ENCODE measurements around the gene ZFAND4.
"Not testable (repeated sequence)": the region's sequence is repeated elsewhere in the genome, so short reads cannot be mapped to it uniquely, and the experiment has no call there.

Gene ZFAND4

DNA sequence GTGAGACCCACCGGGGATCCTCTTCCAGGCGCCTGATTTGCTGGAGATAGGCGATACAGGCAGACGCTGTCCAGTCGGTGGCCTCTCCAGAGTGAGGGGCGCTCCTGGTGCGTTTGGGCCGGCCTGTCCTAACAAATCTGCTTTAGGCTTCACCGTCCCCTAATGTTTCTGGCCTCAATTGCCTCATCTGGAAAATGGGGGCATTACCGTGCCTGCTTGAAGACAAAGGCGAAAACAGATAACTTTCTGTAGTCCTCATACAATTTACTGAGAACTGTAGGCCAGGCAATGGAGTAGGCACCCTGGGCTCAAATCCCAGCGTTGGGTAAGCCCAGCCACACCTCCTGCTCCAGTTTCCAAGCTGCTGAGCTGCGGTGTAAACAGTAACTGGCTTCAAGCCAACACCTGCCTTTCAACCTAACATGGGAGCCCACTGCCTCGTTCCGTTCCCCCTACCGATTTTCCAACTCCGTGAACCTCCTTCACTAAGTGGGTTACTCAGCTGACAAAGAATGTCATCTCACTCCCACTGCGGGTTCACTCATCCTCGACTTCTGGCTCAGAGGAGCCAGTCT lies 589 bp upstream of the ZFAND4 start:
- Histone ChIP-seq H3K27me3 (ENCODE audit: insufficient read depth, insufficient read length) (no peaks in the 10 kb centered on the region), H3K4me3 (ENCODE audit: insufficient read length, low read depth) (peak overlapping the region; percentile 40), H3K36me3 (ENCODE audit: insufficient read depth, insufficient read length, low read length) (no peaks in the 10 kb centered on the region), H3K4me1 (ENCODE audit: insufficient read depth, insufficient read length) (peaks cover 3% of the 10 kb centered on the region), H3K9me3 (ENCODE audit: insufficient read depth, low read length) (no peaks in the 10 kb centered on the region), H3K9ac (ENCODE audit: insufficient read length, low read depth) (peak overlapping the region; percentile 36)
- no peak for DNase-seq (ENCODE audit: low read depth, low spot score)
- no peak for TF ChIP-seq ZNF274 (IDR thresholded peaks at IDR 0.05; ENCODE audit: low read depth, low read length)
- TF ChIP-seq SUZ12 (IDR thresholded peaks at IDR 0.05; ENCODE audit: extremely low read depth, insufficient read depth, insufficient read length) = no peak
- no peak for TF ChIP-seq YY1 (IDR thresholded peaks at IDR 0.05; ENCODE audit: insufficient read depth, insufficient read length)

DNA sequence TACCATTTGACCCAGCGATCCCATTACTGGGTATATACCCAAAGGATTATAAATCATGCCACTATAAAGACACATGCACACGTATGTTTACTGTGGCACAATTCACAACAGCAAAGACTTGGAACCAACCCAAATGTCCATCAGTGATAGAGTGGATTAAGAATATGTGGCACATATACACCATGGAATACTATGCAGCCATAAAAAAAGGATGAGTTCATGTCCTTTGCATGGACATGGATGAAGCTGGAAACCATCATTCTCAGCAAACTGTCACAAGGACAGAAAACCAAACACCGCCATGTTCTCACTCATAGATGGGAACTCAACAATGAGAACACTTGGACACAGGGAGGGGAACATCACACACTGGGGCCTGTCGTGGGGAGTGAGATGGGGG lies 1.3 kb downstream of the ZFAND4 start:
- not testable (repeated sequence) for H3K9ac ChIP-seq (ENCODE audit: insufficient read length, low read depth); H3K36me3 ChIP-seq (ENCODE audit: insufficient read depth, insufficient read length, low read length); H3K9me3 ChIP-seq (ENCODE audit: insufficient read depth, low read length); H3K4me1 ChIP-seq (ENCODE audit: insufficient read depth, insufficient read length); DNase-seq (ENCODE audit: low read depth, low spot score); H3K27me3 ChIP-seq (ENCODE audit: insufficient read depth, insufficient read length)
- H3K4me3 ChIP-seq (ENCODE audit: insufficient read length, low read depth) = peak overlapping the region; percentile 67

DNA sequence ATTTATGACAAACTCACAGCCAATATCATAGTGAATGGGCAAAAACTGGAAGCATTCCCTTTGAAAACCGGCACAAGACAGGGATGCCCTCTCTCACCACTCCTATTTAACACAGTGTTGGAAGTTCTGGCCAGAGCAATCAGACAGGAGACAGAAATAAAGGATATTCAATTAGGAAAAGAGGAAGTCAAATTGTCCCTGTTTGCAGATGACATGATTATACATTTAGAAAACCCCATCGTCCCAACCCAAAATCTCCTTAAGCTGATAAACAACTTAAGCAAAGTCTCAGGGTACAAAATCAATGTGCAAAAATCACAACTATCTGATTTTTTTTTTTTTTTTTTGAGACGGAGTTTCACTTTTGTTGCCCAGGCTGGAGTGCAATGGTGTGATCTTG lies 2.7 kb downstream of the ZFAND4 start:
- H3K27me3 ChIP-seq (ENCODE audit: insufficient read depth, insufficient read length); H3K4me1 ChIP-seq (ENCODE audit: insufficient read depth, insufficient read length); H3K4me3 ChIP-seq (ENCODE audit: insufficient read length, low read depth); H3K9ac ChIP-seq (ENCODE audit: insufficient read length, low read depth); H3K36me3 ChIP-seq (ENCODE audit: insufficient read depth, insufficient read length, low read length); H3K9me3 ChIP-seq (ENCODE audit: insufficient read depth, low read length); DNase-seq (ENCODE audit: low read depth, low spot score): not testable (repeated sequence)

DNA sequence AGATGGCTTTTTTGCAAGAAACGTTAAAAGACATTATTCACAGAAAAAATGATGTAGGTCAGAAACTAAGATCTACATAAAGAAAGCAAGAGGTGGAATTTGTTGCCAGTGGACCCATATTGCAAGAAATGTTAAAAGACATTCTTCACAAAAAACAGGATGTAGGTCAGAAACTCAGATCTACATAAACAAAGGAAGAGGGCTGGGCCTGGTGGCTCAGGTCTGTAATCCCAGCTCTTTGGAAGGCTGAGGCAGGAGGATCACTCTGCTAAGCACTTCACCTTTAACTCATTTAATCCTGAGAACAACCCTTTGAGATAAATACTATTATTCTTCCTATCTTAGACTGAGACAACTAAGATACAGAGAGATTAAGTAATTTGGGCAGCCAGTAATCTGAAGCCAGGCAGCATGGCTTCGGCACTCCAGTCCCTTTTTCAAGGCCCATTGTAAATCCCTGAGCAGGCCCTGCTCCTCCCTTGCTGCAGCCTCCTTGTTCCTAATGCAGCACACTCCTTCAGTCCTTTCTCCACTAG lies 11.6 kb downstream of the ZFAND4 start:
- no peak overlapping the region for H3K9ac ChIP-seq (ENCODE audit: insufficient read length, low read depth)
- no peaks in the 10 kb centered on the region for H3K4me1 ChIP-seq (ENCODE audit: insufficient read depth, insufficient read length)
- H3K27me3 ChIP-seq (ENCODE audit: insufficient read depth, insufficient read length) = no peaks in the 10 kb centered on the region
- DNase-seq (ENCODE audit: low read depth, low spot score) = no peak
- no peaks in the 10 kb centered on the region for H3K36me3 ChIP-seq (ENCODE audit: insufficient read depth, insufficient read length, low read length)
- H3K4me3 ChIP-seq (ENCODE audit: insufficient read length, low read depth) = no peak overlapping the region
- H3K9me3 ChIP-seq (ENCODE audit: insufficient read depth, low read length) = no peaks in the 10 kb centered on the region
- no peak for TF ChIP-seq SUZ12 (IDR thresholded peaks at IDR 0.05; ENCODE audit: extremely low read depth, insufficient read depth, insufficient read length)
- TF ChIP-seq ZNF274 (IDR thresholded peaks at IDR 0.05; ENCODE audit: low read depth, low read length) = no peak
- TF ChIP-seq YY1 (IDR thresholded peaks at IDR 0.05; ENCODE audit: insufficient read depth, insufficient read length) = no peak

DNA sequence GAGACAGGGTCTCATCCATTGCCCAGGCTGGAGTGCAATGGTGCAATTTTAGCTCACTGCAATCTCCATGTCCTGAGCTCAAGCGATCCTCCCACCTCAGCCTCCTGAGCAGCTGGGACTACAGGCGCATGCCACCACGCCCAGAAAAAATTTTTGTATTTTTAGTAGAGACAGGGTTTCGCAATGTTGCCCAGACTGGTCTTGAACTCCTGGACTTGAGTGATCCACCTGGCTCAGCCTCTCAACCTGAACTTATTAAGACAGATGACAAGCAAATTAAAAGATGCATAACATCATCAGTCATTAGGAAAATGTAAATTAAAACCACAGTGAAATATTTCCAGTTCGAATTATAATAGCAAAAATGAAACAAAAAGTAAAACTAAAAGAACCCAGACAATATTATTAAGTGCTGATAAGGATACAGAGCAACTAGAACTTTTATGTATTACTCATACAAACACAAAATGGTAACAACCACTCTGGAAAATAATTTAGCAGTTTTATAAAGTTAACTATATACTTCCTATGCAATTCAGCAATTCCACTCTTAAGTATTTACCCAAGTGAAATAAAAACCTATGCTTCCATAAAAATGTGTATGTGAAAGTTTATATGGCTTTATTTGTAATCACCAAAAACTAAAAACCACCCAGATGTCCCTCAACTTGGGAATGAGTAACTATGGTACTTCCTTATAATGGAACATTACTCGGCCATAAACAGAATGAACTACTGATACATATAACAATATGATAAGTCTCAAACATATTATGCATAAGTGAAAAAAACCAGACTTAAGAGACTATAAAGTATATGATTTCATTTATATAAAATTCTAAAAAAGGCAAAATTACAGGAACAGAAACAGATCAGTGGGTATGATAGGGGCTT lies 15.3 kb downstream of the ZFAND4 start:
- Histone ChIP-seq H3K4me1 (ENCODE audit: insufficient read depth, insufficient read length) (no peaks in the 10 kb centered on the region), H3K36me3 (ENCODE audit: insufficient read depth, insufficient read length, low read length) (no peaks in the 10 kb centered on the region), H3K4me3 (ENCODE audit: insufficient read length, low read depth) (no peak overlapping the region), H3K9me3 (ENCODE audit: insufficient read depth, low read length) (no peaks in the 10 kb centered on the region), H3K27me3 (ENCODE audit: insufficient read depth, insufficient read length) (no peaks in the 10 kb centered on the region), H3K9ac (ENCODE audit: insufficient read length, low read depth) (no peak overlapping the region)
- DNase-seq (ENCODE audit: low read depth, low spot score) = no peak
- no peak for TF ChIP-seq YY1 (IDR thresholded peaks at IDR 0.05; ENCODE audit: insufficient read depth, insufficient read length)
- no peak for TF ChIP-seq SUZ12 (IDR thresholded peaks at IDR 0.05; ENCODE audit: extremely low read depth, insufficient read depth, insufficient read length)
- TF ChIP-seq ZNF274 (IDR thresholded peaks at IDR 0.05; ENCODE audit: low read depth, low read length) = no peak

DNA sequence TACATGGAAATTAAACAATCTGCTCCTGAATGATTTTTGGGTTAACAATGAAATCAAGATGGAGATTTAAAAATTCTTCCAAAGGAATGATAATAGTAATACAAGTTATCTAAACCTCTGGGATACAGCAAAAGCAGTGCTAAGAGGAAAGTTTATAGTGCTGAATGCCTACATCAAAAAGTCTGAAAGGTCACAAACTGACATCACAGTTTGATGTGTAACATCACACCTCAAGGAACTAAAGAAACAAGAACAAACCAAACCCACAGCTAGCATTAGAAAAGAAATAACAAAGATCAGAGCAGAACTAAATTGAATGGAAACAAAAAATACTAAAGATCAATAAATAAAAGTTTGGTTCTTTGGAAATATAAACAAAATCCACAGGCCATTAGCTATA lies 17.4 kb downstream of the ZFAND4 start:
- Histone ChIP-seq H3K4me3 (ENCODE audit: insufficient read length, low read depth) (no peak overlapping the region), H3K9me3 (ENCODE audit: insufficient read depth, low read length) (no peaks in the 10 kb centered on the region), H3K36me3 (ENCODE audit: insufficient read depth, insufficient read length, low read length) (no peaks in the 10 kb centered on the region), H3K9ac (ENCODE audit: insufficient read length, low read depth) (no peak overlapping the region), H3K4me1 (ENCODE audit: insufficient read depth, insufficient read length) (no peaks in the 10 kb centered on the region), H3K27me3 (ENCODE audit: insufficient read depth, insufficient read length) (no peaks in the 10 kb centered on the region)
- no peak for TF ChIP-seq YY1 (IDR thresholded peaks at IDR 0.05; ENCODE audit: insufficient read depth, insufficient read length)
- TF ChIP-seq SUZ12 (IDR thresholded peaks at IDR 0.05; ENCODE audit: extremely low read depth, insufficient read depth, insufficient read length) = no peak
- no peak for TF ChIP-seq ZNF274 (IDR thresholded peaks at IDR 0.05; ENCODE audit: low read depth, low read length)
- no peak for DNase-seq (ENCODE audit: low read depth, low spot score)

DNA sequence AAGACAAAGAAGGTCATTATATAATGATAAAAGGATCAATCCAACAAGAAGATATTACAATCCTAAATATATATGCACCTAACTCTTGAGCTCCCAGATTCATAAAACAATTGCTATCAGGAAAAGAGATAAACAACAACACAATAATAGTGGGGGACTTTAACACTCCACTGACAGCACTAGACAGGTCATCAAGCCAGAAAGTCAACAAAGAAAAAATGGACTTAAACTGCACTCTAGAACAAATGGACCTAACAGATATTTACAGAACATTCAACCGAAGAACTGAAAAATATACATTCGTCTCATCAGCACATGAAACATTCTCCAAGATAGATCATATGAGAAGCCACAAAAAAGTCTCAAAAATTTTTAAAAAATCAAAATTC lies 17.8 kb downstream of the ZFAND4 start:
- H3K27me3 ChIP-seq (ENCODE audit: insufficient read depth, insufficient read length); DNase-seq (ENCODE audit: low read depth, low spot score); H3K4me3 ChIP-seq (ENCODE audit: insufficient read length, low read depth); H3K9ac ChIP-seq (ENCODE audit: insufficient read length, low read depth); H3K4me1 ChIP-seq (ENCODE audit: insufficient read depth, insufficient read length); H3K9me3 ChIP-seq (ENCODE audit: insufficient read depth, low read length); H3K36me3 ChIP-seq (ENCODE audit: insufficient read depth, insufficient read length, low read length): not testable (repeated sequence)

All from NT2/D1 (cell line).